Measurements from ENCODE around the gene MYRF. TPM values are rescaled to one million over a fixed set of nuclear protein-coding genes. Genes with fewer than 3 reads are reported as not detected.

The MYRF gene
- polyA plus RNA-seq, 1 experiment, result 2.7 TPM

DNA sequence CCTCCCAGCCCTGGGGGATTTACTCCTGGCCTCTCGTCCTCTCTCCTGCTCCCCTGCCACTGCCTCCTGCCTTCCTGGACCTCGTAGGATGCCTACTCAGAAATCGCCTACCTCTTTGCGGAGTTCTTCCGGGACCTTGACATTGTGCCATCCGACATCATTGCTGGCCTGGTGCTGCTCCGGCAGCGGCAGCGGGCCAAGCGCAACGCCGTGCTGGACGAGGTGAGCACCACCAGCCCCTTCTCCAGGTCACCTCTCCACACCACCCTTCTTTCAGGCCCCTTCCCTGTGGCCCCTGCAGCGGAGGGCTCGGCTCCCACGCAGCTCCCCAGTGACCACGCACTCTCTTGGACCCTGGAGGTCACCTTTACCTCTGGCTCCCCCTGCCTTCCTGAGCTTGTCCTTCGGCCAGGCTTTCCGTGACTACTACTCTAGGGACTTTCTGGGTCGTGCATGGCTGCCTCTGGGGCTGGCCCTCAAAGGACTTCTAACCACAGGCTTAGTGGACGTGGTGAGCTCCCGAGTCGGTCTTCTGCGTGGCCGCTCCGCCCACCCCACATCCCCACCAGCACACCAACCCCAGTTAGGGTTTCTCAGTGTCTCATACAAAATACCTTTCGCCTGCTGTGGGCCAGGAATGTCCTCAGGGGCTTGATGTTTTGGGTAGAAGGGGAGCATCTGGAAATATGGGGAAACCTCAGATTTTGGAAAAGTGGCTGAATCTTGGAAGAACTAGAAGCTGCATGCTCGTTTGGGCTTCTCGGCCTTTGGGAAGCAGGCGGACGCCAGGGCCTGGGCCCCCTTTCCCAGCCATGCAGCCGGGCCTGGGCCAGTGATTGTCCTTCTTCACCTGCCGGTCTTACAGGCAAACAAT, 24.1 kb upstream of the MYRF start:
- no peaks in the 10 kb centered on the region for H3K27me3 ChIP-seq (ENCODE audit: control insufficient read depth, insufficient read depth, low read length)
- no peak overlapping the region for H3K4me3 ChIP-seq (ENCODE audit: low read depth, low read length)
- no peaks in the 10 kb centered on the region; the same call in 1 of the 2 replicates for H3K9me3 ChIP-seq (ENCODE audit: control insufficient read depth, insufficient read depth, low read length)
- no peak overlapping the region for H3K27ac ChIP-seq (ENCODE audit: low read depth, low read length)
- TF ChIP-seq, protein P1, sequence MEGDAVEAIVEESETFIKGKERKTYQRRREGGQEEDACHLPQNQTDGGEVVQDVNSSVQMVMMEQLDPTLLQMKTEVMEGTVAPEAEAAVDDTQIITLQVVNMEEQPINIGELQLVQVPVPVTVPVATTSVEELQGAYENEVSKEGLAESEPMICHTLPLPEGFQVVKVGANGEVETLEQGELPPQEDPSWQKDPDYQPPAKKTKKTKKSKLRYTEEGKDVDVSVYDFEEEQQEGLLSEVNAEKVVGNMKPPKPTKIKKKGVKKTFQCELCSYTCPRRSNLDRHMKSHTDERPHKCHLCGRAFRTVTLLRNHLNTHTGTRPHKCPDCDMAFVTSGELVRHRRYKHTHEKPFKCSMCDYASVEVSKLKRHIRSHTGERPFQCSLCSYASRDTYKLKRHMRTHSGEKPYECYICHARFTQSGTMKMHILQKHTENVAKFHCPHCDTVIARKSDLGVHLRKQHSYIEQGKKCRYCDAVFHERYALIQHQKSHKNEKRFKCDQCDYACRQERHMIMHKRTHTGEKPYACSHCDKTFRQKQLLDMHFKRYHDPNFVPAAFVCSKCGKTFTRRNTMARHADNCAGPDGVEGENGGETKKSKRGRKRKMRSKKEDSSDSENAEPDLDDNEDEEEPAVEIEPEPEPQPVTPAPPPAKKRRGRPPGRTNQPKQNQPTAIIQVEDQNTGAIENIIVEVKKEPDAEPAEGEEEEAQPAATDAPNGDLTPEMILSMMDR (IDR thresholded peaks at IDR 0.05; ENCODE audit: low read depth, low read length), result no peak
- ChIA-PET POLR2A (interaction anchor here (0.5 kb wide), 1 partner anchor 109 kb away, joined by 3 read pairs; no protein-coding TSS in a partner anchor), CTCF (interaction anchor here (1.1 kb wide), 1 partner anchor 100 kb away, joined by 3 read pairs; no protein-coding TSS in a partner anchor)
- DNase-seq (ENCODE audit: low read depth, low spot score), result no peak

DNA sequence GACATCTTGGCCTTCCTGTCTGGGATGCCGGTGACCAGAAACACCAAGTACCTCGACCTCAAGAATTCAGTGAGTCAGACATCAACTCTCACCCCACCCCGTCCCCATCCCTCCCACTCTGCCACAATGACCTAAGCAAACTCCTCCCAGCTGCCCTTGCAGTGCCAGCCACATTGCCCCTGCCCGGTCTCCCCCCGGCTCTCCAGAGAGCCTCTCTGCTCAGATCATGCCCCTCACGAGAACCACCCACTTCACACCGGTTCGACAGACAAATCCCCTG, 23.6 kb upstream of the MYRF start:
- DNase-seq (ENCODE audit: low read depth, low spot score), result peak; percentile 4
- Histone ChIP-seq H3K4me3 (ENCODE audit: low read depth, low read length) (no peak overlapping the region), H3K27me3 (ENCODE audit: control insufficient read depth, insufficient read depth, low read length) (no peaks in the 10 kb centered on the region), H3K9me3 (ENCODE audit: control insufficient read depth, insufficient read depth, low read length) (no peaks in the 10 kb centered on the region; the same call in 1 of the 2 replicates), H3K27ac (ENCODE audit: low read depth, low read length) (no peak overlapping the region)
- POLR2A ChIA-PET, result interaction anchor here (0.5 kb wide), 1 partner anchor 109 kb away, joined by 3 read pairs; no protein-coding TSS in a partner anchor
- TF ChIP-seq, protein P1 (IDR thresholded peaks at IDR 0.05; ENCODE audit: low read depth, low read length), result no peak
- CTCF ChIA-PET, result interaction anchor here (1.1 kb wide), 1 partner anchor 100 kb away, joined by 3 read pairs; no protein-coding TSS in a partner anchor

DNA sequence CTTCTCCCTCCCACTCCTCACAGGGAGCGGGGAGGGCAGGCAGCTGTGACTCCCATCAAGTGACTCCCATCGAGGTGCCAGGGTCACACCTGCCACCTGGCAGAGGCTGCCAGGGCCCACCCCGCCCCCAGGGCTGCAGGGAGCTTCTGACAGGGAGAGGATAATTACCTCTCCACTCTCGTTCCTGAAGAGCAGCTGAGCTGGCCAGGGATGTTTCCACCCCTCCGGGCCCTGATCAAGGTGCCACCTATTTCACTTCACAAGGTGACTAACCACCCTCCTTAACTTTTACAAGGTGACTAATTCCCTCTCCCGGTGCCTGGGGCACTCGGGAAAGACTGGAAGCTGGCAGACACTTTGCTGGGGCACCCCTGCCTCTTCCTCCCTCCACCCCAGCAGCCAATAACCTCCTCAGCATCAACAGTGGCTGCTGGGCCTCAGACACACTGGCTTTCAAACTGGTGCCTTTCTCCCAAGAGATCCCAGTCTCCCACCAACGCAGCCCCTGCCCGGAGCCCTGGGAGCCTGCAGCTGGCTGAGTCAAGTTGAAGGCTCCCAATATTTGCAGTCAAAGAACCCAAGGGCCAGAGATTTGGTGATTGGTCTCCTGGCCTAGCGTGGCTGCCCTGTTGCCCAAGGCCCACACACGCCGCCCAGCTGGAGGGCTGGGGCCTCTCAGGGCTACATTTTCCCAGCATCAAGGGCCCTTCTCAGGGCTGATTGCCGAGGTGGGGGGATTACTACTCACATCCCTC, 22.0 kb upstream of the MYRF start:
- Histone ChIP-seq H3K27ac (ENCODE audit: low read depth, low read length) (no peak overlapping the region), H3K27me3 (ENCODE audit: control insufficient read depth, insufficient read depth, low read length) (no peaks in the 10 kb centered on the region), H3K9me3 (ENCODE audit: control insufficient read depth, insufficient read depth, low read length) (no peaks in the 10 kb centered on the region; the same call in 1 of the 2 replicates), H3K4me3 (ENCODE audit: low read depth, low read length) (no peak overlapping the region)
- POLR2A ChIA-PET, result interaction anchor here (0.5 kb wide), 1 partner anchor 1067 kb away, joined by 3 read pairs; no protein-coding TSS in a partner anchor
- DNase-seq (ENCODE audit: low read depth, low spot score), result no peak
- CTCF ChIA-PET, result no interaction called here
- TF ChIP-seq, protein P1 (IDR thresholded peaks at IDR 0.05; ENCODE audit: low read depth, low read length), result no peak

DNA sequence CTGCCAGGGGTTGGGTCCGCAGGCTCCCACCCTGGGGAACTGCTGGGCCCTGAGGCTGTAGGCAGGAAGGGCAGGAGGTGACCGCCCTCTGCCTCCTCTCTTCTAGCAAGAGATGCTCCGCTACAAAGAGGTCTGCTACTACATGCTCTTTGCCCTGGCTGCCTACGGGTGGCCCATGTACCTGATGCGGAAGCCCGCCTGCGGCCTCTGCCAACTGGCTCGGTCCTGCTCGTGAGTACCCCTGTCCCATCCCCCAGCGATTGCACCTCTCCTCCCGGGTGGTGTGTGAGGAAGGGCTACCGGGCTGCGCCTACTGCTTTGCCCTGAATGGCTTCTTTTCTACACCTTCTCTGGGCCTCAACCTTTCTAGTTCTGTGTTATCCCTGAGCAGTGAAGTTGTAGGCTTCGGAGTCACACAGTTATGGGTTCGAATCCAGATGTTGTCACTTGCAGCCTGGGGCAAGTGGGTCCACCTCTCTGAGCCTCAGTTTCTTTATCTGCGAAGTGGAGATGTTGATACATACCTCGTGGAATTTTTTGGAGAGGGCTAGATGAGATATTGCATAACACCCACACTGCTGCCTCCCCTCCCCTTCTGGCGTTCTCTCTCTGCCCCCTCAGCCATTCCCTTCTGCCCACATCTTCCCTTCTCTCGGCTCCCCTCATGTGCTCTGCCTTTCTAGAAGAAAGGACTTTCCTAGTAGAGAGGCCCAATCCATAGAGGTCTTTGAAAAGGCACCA, 21.1 kb upstream of the MYRF start:
- TF ChIP-seq, protein P1 (IDR thresholded peaks at IDR 0.05; ENCODE audit: low read depth, low read length), result no peak
- Histone ChIP-seq H3K27ac (ENCODE audit: low read depth, low read length) (no peak overlapping the region), H3K4me3 (ENCODE audit: low read depth, low read length) (no peak overlapping the region), H3K9me3 (ENCODE audit: control insufficient read depth, insufficient read depth, low read length) (no peaks in the 10 kb centered on the region; the same call in 1 of the 2 replicates), H3K27me3 (ENCODE audit: control insufficient read depth, insufficient read depth, low read length) (no peaks in the 10 kb centered on the region)
- DNase-seq (ENCODE audit: low read depth, low spot score), result no peak
- POLR2A ChIA-PET, result no interaction called here
- CTCF ChIA-PET, result interaction anchor here (3.4 kb wide), 1 partner anchor 15 kb away, joined by 54 read pairs; no protein-coding TSS in a partner anchor

Measured in AG04450 (cell line).